Measurements from ENCODE around the gene TSFM. TPM values are rescaled to one million over a fixed set of nuclear protein-coding genes. Genes with fewer than 3 reads are reported as not detected.

TSFM gene
- total and polyA plus RNA-seq, 11 donors: 37.6 to 80.8 (median 45.4) TPM

DNA sequence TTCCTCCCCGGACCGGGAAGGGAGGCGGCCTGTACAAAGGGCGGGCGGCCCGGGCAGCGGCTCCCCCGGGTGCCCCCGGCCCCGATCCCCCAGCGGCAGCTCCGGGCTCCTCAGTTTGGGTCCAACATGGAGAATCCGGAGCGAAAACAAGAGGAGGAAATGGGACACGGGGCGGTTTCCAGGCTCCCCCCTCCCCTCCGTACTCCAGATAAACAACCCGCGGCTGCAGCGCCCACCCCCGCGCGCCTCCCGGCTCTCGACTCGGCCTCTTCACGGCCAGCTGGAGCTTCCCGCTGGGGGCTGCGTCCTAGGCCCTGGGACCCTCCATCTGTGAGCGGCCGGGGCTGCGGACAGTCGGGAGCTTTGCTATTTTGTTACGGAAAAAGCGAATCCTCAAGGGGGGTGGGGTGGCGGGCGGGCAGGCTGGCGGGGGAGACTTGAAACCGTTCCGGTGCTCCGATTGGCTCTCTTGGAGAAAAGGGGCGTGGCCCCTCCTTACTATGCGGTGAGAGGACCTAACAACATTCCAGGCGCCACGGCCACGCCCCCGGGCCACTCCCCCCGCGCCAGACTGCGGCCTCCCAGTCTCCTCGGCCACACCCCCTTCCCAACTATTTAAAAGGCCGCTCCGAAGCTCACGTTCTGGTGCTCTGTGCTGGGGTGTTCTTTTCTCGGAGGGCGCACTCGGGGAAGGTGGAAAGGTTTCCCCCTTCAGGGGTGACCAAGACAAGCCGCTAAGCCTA is 64.2 kb downstream of the TSFM start, which contains the start of gene CTDSP2:
CTDSP2 (minus strand) TSS at position 153 of the 743 bp plus-strand sequence. CDS start 294 bp downstream, outside the sequence.
- peak within 1 kb of the TSS; percentile 97 to 100 (median 100) for H3K27ac ChIP-seq
- intact Hi-C loops (cut with DNase I): loop anchor here in 5 of 10 donors (2.0 to 5.0 kb wide), 5 partner anchors 18 to 51 kb away; no protein-coding TSS in a partner anchor
- no peaks in the 10 kb centered on the region for H3K9me3 ChIP-seq
- H3K27me3 ChIP-seq: no peaks in the 10 kb centered on the region
- WGBS, 4 donors: 0 to 1% (median 1%) methylated on average over 28 to 58 of the region's 58 CpGs
- peaks cover 0 to 6% (median 0%) of the 10 kb centered on the region in 9 donors for H3K36me3 ChIP-seq
- ATAC-seq (peak; percentile 90 to 95 (median 92)), DNase-seq (peak; percentile 100)
- H3K4me3 ChIP-seq: peak within 1 kb of the TSS; percentile 72 to 100 (median 96)
- H3K4me1 ChIP-seq: peaks cover 16 to 49% (median 42%) of the 10 kb centered on the region in 12 donors
- peak; percentile 54 to 97 for TF ChIP-seq POLR2A (IDR thresholded peaks at IDR 0.05)
- TF ChIP-seq, protein P1, sequence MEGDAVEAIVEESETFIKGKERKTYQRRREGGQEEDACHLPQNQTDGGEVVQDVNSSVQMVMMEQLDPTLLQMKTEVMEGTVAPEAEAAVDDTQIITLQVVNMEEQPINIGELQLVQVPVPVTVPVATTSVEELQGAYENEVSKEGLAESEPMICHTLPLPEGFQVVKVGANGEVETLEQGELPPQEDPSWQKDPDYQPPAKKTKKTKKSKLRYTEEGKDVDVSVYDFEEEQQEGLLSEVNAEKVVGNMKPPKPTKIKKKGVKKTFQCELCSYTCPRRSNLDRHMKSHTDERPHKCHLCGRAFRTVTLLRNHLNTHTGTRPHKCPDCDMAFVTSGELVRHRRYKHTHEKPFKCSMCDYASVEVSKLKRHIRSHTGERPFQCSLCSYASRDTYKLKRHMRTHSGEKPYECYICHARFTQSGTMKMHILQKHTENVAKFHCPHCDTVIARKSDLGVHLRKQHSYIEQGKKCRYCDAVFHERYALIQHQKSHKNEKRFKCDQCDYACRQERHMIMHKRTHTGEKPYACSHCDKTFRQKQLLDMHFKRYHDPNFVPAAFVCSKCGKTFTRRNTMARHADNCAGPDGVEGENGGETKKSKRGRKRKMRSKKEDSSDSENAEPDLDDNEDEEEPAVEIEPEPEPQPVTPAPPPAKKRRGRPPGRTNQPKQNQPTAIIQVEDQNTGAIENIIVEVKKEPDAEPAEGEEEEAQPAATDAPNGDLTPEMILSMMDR (IDR thresholded peaks at IDR 0.05): peak in 1 of 12 donors; percentile 9

MicroRNAs encoded within 50 kb of the gene (microRNA counts, 767-probe panel; counts per million panel counts)
- 4,409 to 4,653 counts per million in 2 donors for microRNA hsa-miR-26a-5p

Small RNA genes within 50 kb of the gene (microRNA-seq; reads per million reads assigned to microRNA genes)
- gene MIR26A2: 163 to 1,006 (median 682) reads per million in 4 donors
- 0 to 0.60 (median 0) reads per million in 4 donors for gene MIR6759

Other genes starting within 250 kb of the TSFM start
- 100 to 1,000 TPM in 5 of 9 donors, 10 to 100 TPM in 4; 84.4 to 159 (median 109) TPM for gene DCTN2, start 235.6 kb upstream of the TSFM start, total RNA-seq
- 100 to 1,000 TPM in 1 of 2 donors, 10 to 100 TPM in 1; 62.3 to 228 TPM for gene DCTN2, start 235.6 kb upstream of the TSFM start, polyA plus RNA-seq
- under 1 TPM in 6 of 9 donors, not detected in 3; 0.07 to 0.31 (median 0.17) TPM for gene KIF5A, start 232.7 kb upstream of the TSFM start, total RNA-seq
- gene KIF5A, start 232.7 kb upstream of the TSFM start, polyA plus RNA-seq: under 1 TPM; 0.06 to 0.08 TPM
- 10 to 100 TPM; 12.9 to 31.0 (median 17.0) TPM for gene PIP4K2C, start 191.6 kb upstream of the TSFM start, total RNA-seq
- gene PIP4K2C, start 191.6 kb upstream of the TSFM start, polyA plus RNA-seq: 10 to 100 TPM in 1 of 2 donors, 1 to 10 TPM in 1; 4.6 to 22.6 TPM
- gene DTX3, start 178.0 kb upstream of the TSFM start, total RNA-seq: 10 to 100 TPM; 15.6 to 30.7 (median 22.4) TPM
- 10 to 100 TPM; 16.3 to 28.3 TPM for gene DTX3, start 178.0 kb upstream of the TSFM start, polyA plus RNA-seq
- 10 to 100 TPM in 4 of 9 donors, 1 to 10 TPM in 5; 5.5 to 11.5 (median 9.5) TPM for gene ARHGEF25, start 171.4 kb upstream of the TSFM start, total RNA-seq
- gene ARHGEF25, start 171.4 kb upstream of the TSFM start, polyA plus RNA-seq: 10 to 100 TPM; 10.2 to 20.3 TPM
- gene B4GALNT1, start 149.6 kb upstream of the TSFM start, total RNA-seq: 1 to 10 TPM; 1.9 to 8.8 (median 5.9) TPM
- gene B4GALNT1, start 149.6 kb upstream of the TSFM start, polyA plus RNA-seq: 1 to 10 TPM; 2.6 to 5.1 TPM
- 100 to 1,000 TPM in 7 of 9 donors, 10 to 100 TPM in 2; 93.4 to 188 (median 130) TPM for gene OS9, start 88.7 kb upstream of the TSFM start, total RNA-seq
- 100 to 1,000 TPM in 1 of 2 donors, 10 to 100 TPM in 1; 89.4 to 196 TPM for gene OS9, start 88.7 kb upstream of the TSFM start, polyA plus RNA-seq
- 10 to 100 TPM in 2 of 9 donors, 1 to 10 TPM in 7; 4.2 to 12.0 (median 5.5) TPM for gene AGAP2, start 44.0 kb upstream of the TSFM start, total RNA-seq
- gene AGAP2, start 44.0 kb upstream of the TSFM start, polyA plus RNA-seq: 1 to 10 TPM; 3.9 to 8.6 TPM
- gene TSPAN31, start 37.7 kb upstream of the TSFM start, total RNA-seq: 10 to 100 TPM; 27.2 to 59.3 (median 31.4) TPM
- 10 to 100 TPM; 31.1 to 41.2 TPM for gene TSPAN31, start 37.7 kb upstream of the TSFM start, polyA plus RNA-seq
- 10 to 100 TPM; 38.1 to 62.1 (median 50.2) TPM for gene CDK4, start 30.5 kb upstream of the TSFM start, total RNA-seq
- gene CDK4, start 30.5 kb upstream of the TSFM start, polyA plus RNA-seq: 10 to 100 TPM; 23.4 to 81.9 TPM
- gene MARCHF9, start 27.7 kb upstream of the TSFM start, total RNA-seq: 10 to 100 TPM; 11.3 to 18.9 (median 13.3) TPM
- 10 to 100 TPM; 13.6 to 15.8 TPM for gene MARCHF9, start 27.7 kb upstream of the TSFM start, polyA plus RNA-seq
- gene CYP27B1, start 15.7 kb upstream of the TSFM start, total RNA-seq: under 1 TPM in 5 of 9 donors, not detected in 4; 0.16 to 0.77 (median 0.19) TPM
- gene CYP27B1, start 15.7 kb upstream of the TSFM start, polyA plus RNA-seq: under 1 TPM; 0.11 to 0.19 TPM
- 10 to 100 TPM in 3 of 9 donors, 1 to 10 TPM in 5, under 1 TPM in 1; 0.95 to 16.6 (median 7.7) TPM for gene METTL1, start 10.7 kb upstream of the TSFM start, total RNA-seq
- 10 to 100 TPM in 1 of 2 donors, 1 to 10 TPM in 1; 9.4 to 28.5 TPM for gene METTL1, start 10.7 kb upstream of the TSFM start, polyA plus RNA-seq
- 1 to 10 TPM; 1.2 to 4.5 (median 1.9) TPM for gene EEF1AKMT3, start 10.2 kb upstream of the TSFM start, total RNA-seq
- gene EEF1AKMT3, start 10.2 kb upstream of the TSFM start, polyA plus RNA-seq: 1 to 10 TPM in 1 of 2 donors, under 1 TPM in 1; 0.84 to 1.2 TPM
- gene AVIL, start 35.9 kb downstream of the TSFM start, total RNA-seq: 1 to 10 TPM; 1.3 to 6.2 (median 2.4) TPM
- gene AVIL, start 35.9 kb downstream of the TSFM start, polyA plus RNA-seq: 1 to 10 TPM; 1.9 to 2.1 TPM
- gene CTDSP2, start 63.9 kb downstream of the TSFM start, total RNA-seq: 100 to 1,000 TPM in 3 of 9 donors, 10 to 100 TPM in 6; 69.9 to 191 (median 89.3) TPM
- gene CTDSP2, start 63.9 kb downstream of the TSFM start, polyA plus RNA-seq: 10 to 100 TPM; 28.0 to 68.4 TPM
- gene ATP23, start 158.8 kb downstream of the TSFM start, total RNA-seq: 1 to 10 TPM; 1.8 to 7.4 (median 5.3) TPM
- 10 to 100 TPM in 1 of 2 donors, 1 to 10 TPM in 1; 8.1 to 10.4 TPM for gene ATP23, start 158.8 kb downstream of the TSFM start, polyA plus RNA-seq